Activated CD4-positive, alpha-beta T cell treated with anti-CD3 and anti-CD28 coated beads, Interleukin-2, amount 50 U/mL, for 48 hours (primary cell): Measurements from ENCODE around the gene SCAMP2.

Experiments
- DNase-seq, 2 experiments: peaks; one replicate each; pipeline ENCODE4 v3.0.0-alpha.2; 2020

The SCAMP2 gene

DNA sequence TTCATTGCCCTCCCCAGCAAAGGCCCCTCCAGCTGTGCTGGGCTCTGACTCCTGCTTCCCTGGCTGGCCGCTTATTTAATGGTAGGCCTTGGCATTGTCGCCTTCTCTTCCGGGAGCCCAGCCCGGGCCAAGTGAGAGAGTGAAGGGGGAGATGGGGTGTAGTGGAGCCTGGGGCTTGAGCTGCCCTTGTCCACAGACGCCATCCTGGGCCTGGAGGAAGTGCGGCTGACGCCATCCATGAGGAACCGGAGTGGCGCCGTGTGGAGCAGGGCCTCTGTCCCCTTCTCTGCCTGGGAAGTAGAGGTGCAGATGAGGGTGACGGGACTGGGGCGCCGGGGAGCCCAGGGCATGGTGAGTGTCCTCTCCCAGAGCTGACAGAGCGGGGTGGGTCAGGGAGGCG lies 57.2 kb downstream of the SCAMP2 start:
- no peak for DNase-seq

DNA sequence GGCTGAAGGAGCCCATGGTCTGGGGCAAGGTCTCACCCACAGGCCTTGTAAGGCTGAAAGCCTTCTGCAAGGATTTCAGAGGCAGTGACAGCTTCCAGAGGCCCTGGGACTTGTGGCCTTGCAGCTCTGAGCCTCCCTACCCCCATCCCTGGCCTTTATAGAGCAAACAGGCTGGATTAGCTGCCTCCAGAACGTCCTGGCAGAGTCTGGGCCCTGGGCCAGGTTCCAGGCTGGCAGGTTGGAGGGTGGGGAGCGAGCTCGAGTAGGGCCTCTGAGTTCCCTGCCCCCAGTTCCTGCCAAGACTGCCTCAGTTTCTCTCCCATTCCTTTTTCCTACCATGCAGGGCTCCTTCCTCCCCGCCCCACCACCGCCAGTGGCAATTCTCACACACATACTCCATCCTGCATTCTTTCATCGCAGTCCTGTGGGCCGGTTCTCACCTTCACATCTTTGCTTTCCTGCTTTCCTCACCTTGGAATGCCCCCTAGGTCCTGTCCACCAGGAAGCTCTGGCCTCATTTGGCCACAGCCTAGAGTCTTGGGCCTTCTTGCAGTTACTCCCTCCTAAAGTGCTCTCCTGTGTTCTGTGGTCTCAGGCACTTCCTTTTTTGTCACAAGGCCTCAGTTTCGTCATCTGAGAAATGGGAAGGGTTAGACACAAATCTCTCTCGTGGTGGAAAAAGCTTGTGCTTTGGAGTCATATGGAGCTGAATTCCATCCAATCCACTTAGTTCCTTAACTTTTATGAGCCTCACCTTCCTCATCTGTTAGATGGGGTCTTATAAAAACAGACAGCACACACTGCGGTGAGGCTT lies 57.8 kb downstream of the SCAMP2 start:
- DNase-seq: no peak

DNA sequence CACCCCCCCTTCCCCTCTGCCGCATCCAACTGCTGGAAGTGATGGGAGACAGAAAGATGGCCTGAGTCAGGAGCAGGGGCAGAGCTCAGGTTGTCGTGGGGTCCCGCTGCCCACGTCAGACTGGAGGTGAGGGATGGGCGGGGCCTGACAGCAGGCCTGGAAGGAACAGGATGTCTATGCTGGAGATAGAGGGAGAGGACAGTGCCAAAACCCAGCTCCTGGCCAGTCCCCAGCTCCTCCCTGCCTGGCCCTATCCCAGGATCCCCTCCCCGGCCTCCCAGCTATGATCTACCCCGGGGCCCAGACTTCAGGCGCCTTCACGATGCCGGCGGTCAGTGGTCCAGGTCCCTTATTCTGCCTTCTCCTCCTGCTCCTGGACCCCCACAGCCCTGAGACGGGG lies 60.6 kb downstream of the SCAMP2 start, which contains the start of gene LMAN1L:
Gene LMAN1L, plus strand, starts transcription at position 303 of the 400 bp plus-strand sequence. Its CDS starts 20 bp downstream, at position 323.
- DNase-seq: no peak

DNA sequence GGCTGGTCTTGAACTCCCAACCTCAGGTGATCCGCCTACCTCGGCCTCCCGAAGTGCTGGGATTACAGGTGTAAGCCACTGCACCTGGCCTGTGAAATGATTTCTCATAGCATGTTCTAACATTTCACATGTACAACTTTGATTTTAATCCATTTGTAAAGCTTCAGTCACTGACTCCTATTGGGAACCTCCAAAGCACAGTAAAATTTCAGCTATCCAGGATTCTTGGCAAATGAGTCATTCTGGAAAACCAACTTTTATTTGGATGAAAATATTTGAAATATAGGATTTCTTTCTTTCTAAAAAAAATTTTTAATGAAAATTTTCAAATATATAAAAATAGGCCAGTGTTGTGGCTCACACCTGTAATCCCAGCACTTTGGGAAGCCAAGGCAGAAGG lies 63.2 kb downstream of the SCAMP2 start:
- DNase-seq: no peak

DNA sequence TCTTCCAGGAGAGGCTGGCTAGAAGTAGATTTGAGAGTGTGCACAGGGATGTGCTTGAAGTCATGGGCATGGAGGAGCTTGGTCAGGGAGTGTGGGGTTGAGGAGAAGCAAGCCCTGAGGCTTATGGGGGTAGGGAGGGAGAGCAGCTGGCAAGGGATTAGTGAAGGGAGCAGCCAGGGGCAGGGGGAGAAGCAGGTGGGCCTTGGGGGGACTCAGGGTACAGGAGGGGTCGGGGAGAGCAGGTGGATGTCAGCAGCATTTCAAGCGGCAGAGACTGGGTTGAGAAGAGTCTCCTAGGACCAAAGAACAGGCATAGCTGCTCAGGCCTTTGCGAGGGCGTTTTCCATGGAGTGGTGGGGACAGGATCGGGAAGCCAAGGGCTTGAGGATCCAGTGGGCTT lies 63.9 kb downstream of the SCAMP2 start:
- no peak for DNase-seq

DNA sequence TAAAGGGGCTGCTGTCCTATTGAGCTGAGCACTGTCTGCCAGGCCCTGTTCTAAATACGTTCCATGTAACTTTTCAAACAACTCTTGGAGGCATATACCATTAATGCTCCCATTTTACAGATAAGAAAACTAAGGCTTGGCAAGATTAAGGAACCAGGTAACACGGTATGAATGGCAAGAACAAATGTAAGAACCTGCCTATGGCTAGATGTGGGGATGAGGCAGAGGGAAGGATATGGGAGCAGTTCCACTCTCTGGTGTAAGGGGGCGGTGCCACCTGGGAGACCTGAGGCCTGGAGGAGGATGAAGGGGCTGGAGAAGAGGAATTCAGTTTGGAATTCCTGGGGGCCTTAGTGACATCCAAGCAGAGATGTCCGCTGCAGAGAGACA lies 64.3 kb downstream of the SCAMP2 start:
- no peak for DNase-seq

DNA sequence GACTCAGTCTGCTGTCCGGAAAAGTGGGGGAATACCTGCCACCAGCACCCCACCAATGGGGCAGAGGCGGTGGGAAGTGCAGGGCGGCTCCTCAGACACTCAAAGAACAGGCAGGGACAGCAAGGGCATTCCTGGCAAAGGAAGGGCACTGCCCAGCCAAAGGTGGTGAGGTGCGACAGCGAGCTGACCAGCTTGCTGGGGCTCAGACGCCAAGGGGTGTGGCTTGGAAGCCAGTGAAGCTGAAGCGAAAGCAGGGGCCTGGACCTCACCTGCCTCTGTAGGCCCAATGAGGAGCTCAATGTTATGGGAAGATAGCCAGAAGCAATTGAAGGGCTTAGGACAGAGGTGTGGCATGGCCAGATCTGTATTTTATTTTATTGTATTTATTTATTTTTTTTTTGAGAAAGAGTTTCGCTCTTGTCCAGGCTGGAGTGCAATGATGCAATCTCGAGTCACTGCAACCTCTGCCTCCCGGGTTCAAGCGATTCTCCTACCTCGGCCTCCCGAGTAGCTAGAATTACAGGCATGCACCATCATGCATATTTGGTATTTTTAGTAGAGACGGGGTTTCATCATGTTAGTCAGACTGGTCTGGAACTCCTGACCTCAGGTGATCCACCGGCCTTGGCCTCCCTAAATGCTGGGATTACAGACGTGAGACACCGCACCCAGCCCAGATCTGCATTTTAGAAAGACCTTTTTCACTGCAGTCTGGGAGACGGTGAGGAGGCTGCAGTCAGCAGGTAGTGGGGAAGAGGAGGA lies 64.9 kb downstream of the SCAMP2 start:
- no peak for DNase-seq

DNA sequence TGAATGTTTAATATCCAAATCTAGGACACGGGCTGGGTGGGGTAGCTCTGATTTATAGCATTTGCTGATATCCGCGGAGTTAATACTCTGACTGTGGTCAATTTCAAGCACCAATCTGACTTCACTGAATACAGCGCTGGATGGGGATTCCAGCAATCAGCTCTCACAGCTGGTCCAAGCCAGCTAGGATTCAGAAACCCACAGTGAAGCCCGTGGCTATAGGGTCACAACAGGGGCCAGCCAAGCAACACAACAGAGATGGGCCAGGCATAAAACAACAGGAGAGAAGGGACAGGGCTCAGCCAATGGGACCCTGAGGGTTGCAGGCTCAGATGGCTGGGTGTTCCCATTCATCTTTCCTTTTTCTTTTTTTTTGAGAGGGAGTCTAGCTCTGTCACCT lies 65.9 kb downstream of the SCAMP2 start:
- no peak for DNase-seq

DNA sequence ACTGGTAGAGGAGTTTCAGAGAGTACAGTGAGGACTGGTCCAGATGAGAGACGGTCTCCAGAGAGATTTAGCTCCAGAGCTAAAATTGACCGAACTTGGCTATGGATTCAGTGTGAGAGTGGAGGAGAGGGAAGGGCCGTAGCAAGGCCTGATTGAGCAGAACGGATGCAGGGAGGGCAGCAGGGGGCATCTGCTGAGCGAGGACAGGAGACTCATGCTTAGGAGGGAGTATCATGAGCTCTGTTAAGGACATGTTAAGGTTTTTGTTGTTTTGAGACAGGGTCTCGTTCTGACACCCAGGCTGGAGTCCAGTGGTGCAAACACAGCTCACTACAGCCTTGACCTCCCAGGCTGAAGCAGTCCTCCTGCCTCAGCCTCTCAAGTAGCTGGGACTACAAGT lies 68.2 kb downstream of the SCAMP2 start:
- no peak for DNase-seq

DNA sequence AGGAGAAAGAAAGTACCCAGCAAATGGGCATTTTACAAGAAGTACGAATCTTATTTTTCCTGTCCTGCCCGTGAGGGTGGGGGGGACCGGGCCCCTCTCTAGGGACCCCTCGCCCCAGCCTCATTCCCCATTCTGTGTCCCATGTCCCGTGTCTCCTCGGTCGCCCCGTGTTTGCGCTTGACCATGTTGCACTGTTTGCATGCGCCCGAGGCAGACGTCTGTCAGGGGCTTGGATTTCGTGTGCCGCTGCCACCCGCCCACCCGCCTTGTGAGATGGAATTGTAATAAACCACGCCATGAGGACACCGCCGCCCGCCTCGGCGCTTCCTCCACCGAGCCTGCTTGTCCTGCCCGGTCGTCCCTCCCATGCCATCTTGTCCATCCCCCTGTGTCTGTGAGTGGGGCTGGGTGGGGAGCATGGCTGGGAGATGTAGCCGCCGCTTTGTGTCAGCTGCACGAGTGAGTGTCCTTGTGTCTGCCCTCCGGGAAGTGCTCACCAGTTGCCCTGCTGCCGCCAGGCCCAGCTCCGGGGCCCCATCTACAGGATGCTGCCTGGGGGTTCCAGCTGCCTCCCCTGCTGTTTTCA lies 70.2 kb downstream of the SCAMP2 start:
- no peak for DNase-seq

DNA sequence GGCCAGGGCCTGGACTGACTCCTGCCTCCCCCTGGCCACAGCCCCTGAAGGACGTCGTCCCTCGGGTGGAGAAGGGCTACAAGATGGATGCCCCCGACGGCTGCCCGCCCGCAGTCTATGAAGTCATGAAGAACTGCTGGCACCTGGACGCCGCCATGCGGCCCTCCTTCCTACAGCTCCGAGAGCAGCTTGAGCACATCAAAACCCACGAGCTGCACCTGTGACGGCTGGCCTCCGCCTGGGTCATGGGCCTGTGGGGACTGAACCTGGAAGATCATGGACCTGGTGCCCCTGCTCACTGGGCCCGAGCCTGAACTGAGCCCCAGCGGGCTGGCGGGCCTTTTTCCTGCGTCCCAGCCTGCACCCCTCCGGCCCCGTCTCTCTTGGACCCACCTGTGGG lies 70.9 kb downstream of the SCAMP2 start:
- DNase-seq: no peak

DNA sequence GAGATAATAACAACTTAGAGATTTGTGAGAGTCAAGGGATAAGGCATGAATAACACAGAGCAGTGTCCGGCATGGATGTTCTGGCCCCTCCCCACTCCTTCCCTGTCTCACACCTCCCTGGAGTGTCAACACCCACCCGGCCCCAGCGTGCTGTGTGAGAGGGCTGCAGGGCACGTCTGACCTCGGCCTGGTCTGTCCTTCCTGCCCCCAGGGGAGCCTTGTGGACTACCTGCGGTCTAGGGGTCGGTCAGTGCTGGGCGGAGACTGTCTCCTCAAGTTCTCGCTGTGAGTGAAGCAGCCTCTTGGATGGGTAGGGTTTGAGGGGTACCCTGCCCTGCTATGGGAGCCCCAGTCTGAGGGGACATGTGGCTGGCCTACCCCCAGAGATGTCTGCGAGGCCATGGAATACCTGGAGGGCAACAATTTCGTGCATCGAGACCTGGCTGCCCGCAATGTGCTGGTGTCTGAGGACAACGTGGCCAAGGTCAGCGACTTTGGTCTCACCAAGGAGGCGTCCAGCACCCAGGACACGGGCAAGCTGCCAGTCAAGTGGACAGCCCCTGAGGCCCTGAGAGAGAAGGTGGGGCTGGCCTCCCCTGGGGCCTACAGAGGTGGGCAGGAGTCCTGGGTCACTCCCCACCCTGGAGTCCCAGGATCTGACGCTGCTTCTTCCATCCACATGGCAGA lies 71.7 kb downstream of the SCAMP2 start:
- no peak for DNase-seq

DNA sequence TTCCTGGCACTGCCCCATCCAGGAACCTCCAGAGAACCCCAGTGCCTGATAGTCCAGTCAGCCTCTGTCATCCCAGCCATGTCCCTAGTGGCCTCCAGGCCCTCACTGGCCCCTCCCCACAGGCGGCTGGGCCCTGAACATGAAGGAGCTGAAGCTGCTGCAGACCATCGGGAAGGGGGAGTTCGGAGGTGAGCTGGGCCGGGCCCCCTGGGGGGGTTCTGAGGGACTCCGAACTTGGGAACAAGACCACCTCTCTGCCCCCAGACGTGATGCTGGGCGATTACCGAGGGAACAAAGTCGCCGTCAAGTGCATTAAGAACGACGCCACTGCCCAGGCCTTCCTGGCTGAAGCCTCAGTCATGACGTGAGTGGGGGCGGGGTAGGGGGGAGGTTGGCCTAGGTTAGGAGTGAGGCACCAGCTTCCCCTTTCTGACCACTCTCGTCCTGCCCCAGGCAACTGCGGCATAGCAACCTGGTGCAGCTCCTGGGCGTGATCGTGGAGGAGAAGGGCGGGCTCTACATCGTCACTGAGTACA lies 72.5 kb downstream of the SCAMP2 start:
- no peak for DNase-seq

DNA sequence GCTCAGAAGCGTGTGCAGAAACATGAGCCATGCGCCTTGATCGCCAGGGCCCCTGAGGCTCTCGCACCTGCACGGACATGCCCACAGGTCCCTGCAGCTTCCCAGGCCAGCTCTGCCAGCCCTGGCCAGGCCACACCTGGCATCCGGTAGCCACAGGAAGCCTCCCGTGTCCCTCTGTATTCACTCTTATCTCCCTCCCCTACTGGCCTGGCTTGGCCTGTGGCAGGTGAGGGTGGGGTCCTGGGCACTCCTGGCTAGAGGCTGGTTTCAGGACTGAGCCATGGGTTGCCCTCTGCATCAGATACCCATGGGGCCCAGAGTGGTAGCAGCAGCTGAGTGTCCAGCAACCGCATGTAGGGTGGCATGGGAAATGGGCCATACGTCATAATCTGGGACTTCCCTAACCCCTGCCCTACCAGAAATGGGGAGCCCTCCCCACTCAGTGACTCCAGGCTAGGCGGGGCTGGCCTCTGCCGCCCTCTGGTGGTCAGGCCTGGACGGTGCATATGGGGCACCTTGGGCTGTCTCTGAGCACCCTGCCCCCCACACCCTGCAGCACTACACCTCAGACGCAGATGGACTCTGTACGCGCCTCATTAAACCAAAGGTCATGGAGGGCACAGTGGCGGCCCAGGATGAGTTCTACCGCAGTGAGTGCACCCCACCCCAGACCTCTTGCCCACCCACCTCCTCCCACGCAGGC lies 73.2 kb downstream of the SCAMP2 start:
- DNase-seq: peak; percentile 89 to 91

DNA sequence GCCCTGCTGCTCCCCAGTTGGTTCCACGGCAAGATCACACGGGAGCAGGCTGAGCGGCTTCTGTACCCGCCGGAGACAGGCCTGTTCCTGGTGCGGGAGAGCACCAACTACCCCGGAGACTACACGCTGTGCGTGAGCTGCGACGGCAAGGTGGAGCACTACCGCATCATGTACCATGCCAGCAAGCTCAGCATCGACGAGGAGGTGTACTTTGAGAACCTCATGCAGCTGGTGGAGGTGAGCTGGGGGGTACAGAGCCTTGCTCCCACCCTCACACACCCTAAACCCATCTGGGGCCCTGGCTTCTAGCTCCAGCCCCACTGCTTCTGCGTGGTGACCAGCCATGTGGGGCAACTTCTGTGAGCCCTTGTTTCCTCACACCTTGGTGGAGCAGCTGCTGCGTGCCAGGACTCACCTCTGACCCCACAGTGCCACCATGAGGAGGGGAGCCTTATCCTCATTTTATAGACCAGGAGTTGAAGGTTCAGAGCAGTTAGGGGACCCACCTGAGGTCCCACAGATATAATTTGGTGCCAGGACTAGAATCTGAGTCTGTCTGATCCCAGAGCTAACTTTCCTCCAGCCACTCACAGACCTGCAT lies 73.8 kb downstream of the SCAMP2 start:
- DNase-seq: peak in 1 of 2 experiments; percentile 41

DNA sequence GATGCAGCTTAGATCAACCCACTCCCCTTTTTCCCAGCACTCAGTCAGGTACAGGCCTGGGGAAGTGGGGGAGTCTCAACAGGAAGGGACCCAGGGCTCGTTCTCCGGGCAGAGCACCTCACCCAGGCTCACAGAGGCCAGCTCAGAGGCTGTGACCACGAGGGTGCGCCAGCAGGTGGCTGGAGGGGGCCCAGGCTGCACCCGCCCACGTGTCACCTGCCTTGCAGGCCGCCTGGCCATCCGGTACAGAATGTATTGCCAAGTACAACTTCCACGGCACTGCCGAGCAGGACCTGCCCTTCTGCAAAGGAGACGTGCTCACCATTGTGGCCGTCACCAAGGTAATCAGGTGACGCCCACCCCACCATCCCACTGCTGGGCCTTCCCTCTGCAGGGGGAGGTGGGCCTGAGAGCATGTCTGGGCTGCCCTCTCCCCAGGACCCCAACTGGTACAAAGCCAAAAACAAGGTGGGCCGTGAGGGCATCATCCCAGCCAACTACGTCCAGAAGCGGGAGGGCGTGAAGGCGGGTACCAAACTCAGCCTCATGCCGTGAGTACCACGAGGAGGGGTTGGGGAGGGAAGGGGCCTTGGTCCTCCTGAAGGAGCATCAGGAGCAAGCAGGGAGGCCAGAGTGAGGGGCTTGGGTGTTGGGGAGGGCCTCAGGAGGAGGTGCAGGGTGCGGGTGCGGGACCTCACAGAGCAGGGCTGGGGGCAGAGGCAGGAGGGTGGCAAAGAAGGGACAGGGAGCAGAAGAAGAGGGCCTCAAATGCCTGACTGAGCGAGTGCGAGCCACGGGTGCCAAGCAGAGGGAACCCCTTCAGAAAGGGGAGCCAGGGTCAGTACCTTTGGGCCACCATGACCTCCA lies 74.5 kb downstream of the SCAMP2 start:
- no peak for DNase-seq

DNA sequence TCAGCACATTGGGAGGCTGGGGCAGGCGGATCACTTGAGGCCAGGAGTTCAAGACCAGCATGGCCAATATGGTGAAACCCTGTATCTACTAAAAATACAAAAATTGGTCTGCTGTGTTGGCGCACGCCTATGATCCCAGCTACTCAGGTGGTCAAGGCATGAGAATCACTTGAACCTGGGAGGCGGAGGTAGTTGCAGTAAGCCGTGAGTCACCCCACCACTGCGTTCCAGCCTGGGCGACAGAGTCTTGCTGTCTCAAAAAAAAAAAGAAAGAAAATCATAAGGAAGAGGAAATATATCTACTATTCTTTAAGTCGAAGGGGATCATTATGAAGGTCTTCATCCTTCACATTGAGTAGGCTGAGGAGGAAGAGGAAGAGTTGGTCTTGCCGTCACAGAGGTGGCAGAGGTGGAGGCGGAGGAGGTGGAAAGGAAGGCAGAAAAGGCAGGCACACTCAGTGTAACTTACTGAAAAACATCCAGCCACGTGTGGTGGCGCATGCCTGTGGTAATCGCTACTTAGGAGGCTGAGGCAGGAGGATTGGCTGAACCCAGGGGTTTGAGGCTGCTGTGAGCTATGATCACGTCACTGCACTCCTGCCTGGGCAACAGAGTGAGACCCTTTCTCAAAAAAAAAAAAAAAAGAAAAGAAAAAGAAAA lies 77.1 kb downstream of the SCAMP2 start:
- DNase-seq: peak in 1 of 2 experiments; percentile 62

DNA sequence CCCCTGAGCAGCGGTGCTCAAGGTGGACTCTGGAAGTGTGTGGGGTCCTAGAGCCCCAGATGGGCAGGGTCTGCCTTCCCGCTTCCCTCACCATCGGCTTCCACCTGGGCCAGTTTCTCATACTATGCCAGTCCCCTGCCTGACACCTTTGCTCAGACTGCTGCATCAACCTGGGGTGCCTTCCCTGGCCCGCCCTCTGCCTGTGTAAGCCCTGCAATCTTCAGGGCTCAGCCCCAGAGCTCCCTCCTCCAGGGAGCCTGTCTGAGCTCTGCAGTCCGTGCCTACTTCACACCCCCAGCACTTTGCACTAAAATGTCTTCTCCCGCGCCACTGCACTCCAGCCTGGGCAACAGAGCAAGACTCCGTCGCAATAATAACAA lies 78.2 kb downstream of the SCAMP2 start:
- DNase-seq: peak in 1 of 2 experiments; percentile 4

DNA sequence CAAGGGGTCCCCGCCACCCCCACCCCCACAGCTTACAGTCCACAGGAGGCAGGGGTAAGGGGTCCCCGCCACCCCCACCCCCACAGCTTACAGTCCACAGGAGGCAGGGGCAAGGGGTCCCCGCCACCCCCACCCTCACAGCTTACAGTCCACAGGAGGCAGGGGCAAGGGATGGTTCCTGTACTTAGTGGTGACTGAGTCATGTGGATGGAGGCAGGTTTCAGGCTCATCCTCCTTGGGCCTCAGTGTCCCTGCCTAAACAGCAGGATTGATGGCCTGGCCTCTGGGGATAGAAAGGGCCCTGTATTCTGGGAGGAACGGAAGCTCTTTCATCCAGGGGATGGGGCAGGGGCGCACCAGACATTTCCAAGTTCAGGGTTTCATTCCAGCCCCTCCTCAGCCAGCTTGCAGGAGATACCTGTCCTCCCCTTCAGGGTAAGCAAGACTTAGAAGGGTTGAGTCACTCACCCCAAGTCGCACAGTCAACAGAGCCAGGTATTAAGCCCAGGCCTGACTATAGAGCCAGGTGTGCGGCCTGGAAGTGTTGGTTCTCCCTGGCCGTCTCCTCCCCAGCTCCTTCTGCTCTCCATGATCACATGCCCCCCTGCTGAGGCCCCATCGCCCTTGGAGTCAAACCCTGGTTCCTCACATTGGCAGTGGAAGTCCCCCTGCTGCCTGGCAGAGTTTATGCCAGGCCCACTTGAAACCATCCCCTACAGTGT lies 78.8 kb downstream of the SCAMP2 start:
- peak in 1 of 2 experiments; percentile 20 for DNase-seq
